ENCODE data around the gene CCNI.

DNA sequence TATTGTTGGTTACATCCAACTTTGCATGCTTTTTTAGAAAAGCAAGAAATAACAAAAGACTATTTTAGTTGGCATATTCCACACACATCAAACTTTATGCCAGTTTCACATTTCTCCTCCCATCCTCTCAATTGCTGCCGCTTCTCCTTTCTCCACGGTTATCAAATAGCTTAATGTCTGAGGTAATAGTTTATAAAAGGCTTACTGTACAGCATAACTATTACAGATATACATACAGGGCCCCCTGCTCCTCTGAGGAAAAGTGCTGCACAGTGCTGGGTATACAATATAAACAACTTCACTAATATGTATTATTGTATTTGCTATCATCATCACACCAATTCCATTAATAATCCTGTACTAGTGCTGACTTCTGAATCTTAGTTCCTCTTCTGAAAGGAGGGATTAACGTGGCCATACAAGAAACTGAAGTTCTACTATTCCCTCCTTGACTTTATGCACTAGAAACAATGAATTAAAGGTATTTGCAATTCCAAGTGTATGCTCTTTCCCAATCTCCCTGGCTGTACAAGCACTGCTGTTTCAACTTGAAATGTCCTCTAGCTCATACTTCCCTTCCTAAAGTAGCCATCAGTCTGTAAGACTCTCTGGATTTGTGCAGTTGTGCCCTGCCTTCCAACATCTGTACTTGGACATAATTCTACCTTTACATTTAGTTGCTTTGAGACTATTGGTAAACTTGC is 2.5 kb downstream of the CCNI start:
- TF ChIP-seq, protein P1, sequence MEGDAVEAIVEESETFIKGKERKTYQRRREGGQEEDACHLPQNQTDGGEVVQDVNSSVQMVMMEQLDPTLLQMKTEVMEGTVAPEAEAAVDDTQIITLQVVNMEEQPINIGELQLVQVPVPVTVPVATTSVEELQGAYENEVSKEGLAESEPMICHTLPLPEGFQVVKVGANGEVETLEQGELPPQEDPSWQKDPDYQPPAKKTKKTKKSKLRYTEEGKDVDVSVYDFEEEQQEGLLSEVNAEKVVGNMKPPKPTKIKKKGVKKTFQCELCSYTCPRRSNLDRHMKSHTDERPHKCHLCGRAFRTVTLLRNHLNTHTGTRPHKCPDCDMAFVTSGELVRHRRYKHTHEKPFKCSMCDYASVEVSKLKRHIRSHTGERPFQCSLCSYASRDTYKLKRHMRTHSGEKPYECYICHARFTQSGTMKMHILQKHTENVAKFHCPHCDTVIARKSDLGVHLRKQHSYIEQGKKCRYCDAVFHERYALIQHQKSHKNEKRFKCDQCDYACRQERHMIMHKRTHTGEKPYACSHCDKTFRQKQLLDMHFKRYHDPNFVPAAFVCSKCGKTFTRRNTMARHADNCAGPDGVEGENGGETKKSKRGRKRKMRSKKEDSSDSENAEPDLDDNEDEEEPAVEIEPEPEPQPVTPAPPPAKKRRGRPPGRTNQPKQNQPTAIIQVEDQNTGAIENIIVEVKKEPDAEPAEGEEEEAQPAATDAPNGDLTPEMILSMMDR (IDR thresholded peaks at IDR 0.05): no peak
- no peak for TF ChIP-seq POLR2A (IDR thresholded peaks at IDR 0.05)
